Left lung (tissue), 10 donors: ENCODE results near the gene NFRKB. TPM values are rescaled to one million over a fixed set of nuclear protein-coding genes. Genes with fewer than 3 reads are reported as not detected.

Experiments used
- ATAC-seq: fragments of 200-7000 bp; cut with Tn5 transposase; one replicate; pipeline ENCODE4 v1.9.1; 2020; ENCODE audit warnings: moderate library complexity
- DNase-seq, 4 donors: peaks; one replicate each; pipeline ENCODE4 v3.0.0-alpha.2; 2013 to 2020
- H3K27ac ChIP-seq, 2 donors: fragments of 200-600 bp; sonication (generic) in 1 of 2; one replicate each; pipeline versions ENCODE4 v1.5.0 to v1.8.0; 2020 to 2021
- H3K27me3 ChIP-seq, 2 donors: fragments of 200-600 bp; sonication (generic) in 1 of 2; one replicate each; pipeline versions ENCODE4 v1.5.0 to v1.8.0; 2020 to 2021
- H3K36me3 ChIP-seq, 2 donors: fragments of 200-600 bp; sonication (generic) in 1 of 2; one replicate each; pipeline versions ENCODE4 v1.5.0 to v1.8.0; 2020 to 2021
- H3K4me1 ChIP-seq, 2 donors: fragments of 200-600 bp; one replicate each; pipeline ENCODE4 v1.8.0; 2021
- H3K4me3 ChIP-seq, 2 donors: fragments of 200-600 bp; sonication (generic) in 1 of 2; one replicate each; pipeline versions ENCODE4 v1.5.0 to v1.8.0; 2020 to 2021; ENCODE audit warnings: mild to moderate bottlenecking in 1 of 2
- H3K9me3 ChIP-seq, 2 donors: fragments of 200-600 bp; sonication (generic) in 1 of 2; one replicate each; pipeline versions ENCODE4 v1.5.0 to v1.8.0; 2020 to 2021
- intact Hi-C, 2 donors: fragments of 100-400 bp; cut with DNase I; formaldehyde crosslinking; loops; one replicate each; pipeline versions ENCODE4 v1.11.2 to v1.14.2; 2022
- polyA plus RNA-seq, 6 donors: library from polyadenylated mRNA; unstranded; fragments of 120-200 nt; gene quantifications; one replicate each; pipeline ENCODE4 v1.2.1, GENCODE V29; 2013; ENCODE audit not compliant: insufficient read length in 6 of 6
- total RNA-seq, 2 donors: library from RNA; stranded (reverse); fragmentation: NEBNext Ultra II Directional; extraction: Animal tissue kit (Norgen Biotek cat#: 25700); gene quantifications; one replicate each; pipeline ENCODE4 v1.2.1, GENCODE V29; 2021
- TF ChIP-seq, protein P1 (sequence below), 2 donors: fragments of 200-600 bp; sonication (generic) in 1 of 2; IDR thresholded peaks; one replicate each; pipeline versions ENCODE4 v1.5.0 to v1.8.0; 2021; ENCODE audit warnings: antibody characterized with exemption in 2 of 2
- donor health status: DM: no; HTN: yes; CAD: no.
- donor health status: DM: no; HTN: no; CAD: no.

NFRKB gene
- total and polyA plus RNA-seq, 8 donors: 21.5 to 53.3 (median 42.5) TPM

DNA sequence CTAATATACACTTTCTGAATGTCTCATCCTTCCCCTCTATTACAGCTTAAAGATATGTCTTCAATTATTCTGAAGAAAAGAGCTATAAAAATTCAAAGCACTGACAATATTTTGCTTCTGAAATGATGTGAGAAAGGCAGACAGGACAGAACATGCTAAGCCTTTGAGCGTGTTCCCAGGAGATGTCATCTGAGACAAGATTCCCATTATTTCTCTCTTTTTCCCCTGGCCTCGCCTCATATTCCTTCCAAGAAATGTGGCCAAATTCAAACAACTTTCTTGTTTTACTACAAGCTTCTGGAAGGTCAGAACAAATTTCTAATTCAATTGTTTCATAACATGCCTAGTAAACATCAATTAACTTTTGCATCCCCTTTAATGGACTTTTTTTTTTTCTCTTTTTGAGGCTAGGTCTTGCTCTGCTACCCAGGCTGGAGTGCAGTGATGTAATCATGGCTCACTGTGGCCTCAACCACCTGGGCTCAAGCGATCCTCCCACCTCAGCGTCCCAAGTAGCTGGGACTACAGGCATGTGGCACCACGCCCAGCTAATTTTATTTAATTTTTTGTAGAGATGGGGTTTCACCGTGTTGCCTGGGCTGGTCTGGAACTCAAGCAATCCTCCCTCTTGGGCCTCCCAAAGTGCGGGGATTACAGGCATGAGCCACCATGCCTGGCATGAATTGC, 37.1 kb upstream of the NFRKB start:
- Histone ChIP-seq H3K4me3 (no peak overlapping the region), H3K27ac (no peak overlapping the region), H3K4me1 (peaks cover 0 to 22% of the 10 kb centered on the region in 2 donors), H3K27me3 (no peaks in the 10 kb centered on the region), H3K36me3 (peaks cover 0 to 31% of the 10 kb centered on the region in 2 donors), H3K9me3 (no peaks in the 10 kb centered on the region)
- no peak for DNase-seq
- no peak for ATAC-seq
- intact Hi-C loops: no loop called here
- TF ChIP-seq, protein P1, sequence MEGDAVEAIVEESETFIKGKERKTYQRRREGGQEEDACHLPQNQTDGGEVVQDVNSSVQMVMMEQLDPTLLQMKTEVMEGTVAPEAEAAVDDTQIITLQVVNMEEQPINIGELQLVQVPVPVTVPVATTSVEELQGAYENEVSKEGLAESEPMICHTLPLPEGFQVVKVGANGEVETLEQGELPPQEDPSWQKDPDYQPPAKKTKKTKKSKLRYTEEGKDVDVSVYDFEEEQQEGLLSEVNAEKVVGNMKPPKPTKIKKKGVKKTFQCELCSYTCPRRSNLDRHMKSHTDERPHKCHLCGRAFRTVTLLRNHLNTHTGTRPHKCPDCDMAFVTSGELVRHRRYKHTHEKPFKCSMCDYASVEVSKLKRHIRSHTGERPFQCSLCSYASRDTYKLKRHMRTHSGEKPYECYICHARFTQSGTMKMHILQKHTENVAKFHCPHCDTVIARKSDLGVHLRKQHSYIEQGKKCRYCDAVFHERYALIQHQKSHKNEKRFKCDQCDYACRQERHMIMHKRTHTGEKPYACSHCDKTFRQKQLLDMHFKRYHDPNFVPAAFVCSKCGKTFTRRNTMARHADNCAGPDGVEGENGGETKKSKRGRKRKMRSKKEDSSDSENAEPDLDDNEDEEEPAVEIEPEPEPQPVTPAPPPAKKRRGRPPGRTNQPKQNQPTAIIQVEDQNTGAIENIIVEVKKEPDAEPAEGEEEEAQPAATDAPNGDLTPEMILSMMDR (IDR thresholded peaks at IDR 0.05): no peak

DNA sequence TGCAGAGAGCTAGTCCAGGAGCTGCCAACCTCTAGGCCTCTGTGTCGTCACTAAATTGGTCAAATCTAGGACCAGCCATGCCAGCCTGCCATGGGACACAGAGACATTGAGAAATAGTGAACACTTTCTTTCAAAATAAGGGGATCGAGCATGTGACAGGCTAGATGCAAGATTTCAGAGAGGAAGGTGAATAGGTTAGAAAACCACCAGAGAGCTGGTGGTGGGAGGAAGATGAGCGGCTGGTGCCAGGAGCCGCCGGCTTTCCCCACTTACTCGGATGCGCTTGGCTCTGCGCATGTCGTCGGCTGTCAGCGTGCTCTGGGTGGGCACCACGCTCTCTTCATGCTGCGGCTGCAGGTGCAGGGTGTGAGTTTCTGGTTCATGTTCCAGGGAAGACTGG, 35.4 kb upstream of the NFRKB start:
- no peaks in the 10 kb centered on the region for H3K27me3 ChIP-seq
- TF ChIP-seq, protein P1 (IDR thresholded peaks at IDR 0.05): no peak
- intact Hi-C loops: no loop called here
- H3K4me3 ChIP-seq: no peak overlapping the region
- peak overlapping the region in 1 of 2 donors; percentile 37 for H3K27ac ChIP-seq
- peaks cover 0 to 31% of the 10 kb centered on the region in 2 donors for H3K36me3 ChIP-seq
- ATAC-seq (no peak), DNase-seq (no peak)
- H3K9me3 ChIP-seq: no peaks in the 10 kb centered on the region
- H3K4me1 ChIP-seq: peaks cover 0 to 22% of the 10 kb centered on the region in 2 donors

DNA sequence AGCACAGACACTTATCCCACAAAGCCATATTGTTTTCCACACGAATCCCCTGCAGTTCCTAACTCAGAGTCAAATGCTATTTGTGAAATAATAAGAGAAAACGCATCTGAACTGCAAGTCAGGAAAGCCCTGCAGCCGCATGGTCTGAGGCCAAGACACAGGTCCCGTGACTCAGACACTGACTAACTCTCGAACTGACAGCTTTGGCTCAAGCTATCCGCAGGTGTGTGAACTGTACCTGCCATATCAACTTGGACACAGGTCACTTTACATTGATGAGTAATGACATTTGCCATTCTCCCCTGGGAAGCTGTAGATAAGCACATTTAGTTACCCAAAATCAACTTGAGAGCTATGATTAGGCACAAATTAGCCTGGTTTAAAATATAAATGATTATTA, 34.9 kb upstream of the NFRKB start:
- DNase-seq (peak in 1 of 4 donors; percentile 46), ATAC-seq (peak; percentile 22)
- TF ChIP-seq, protein P1 (IDR thresholded peaks at IDR 0.05): no peak
- Histone ChIP-seq H3K4me1 (peaks cover 0 to 22% of the 10 kb centered on the region in 2 donors), H3K36me3 (peaks cover 0 to 31% of the 10 kb centered on the region in 2 donors), H3K4me3 (no peak overlapping the region), H3K9me3 (no peaks in the 10 kb centered on the region), H3K27me3 (no peaks in the 10 kb centered on the region), H3K27ac (peak overlapping the region in 1 of 2 donors; percentile 37)
- intact Hi-C loops: no loop called here

DNA sequence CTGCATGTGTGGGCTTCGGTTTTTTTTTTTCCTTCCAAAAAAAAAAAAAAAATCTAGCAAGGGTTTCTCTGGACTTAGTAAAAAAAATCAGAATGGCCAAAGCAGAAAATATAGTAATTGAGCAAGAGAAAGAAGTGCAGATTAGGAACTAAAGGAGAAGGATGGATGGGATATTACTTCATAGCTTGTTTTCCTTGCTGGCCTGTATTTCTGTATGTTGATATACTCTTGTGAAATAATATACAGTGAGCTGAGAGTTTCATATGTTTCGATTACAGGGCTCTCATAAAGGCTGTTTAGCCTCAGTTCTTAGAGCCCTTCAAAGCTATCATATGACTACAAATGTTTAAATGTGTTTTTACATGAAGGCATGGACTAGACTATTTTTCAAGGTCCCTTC, 34.3 kb upstream of the NFRKB start:
- Histone ChIP-seq H3K27me3 (no peaks in the 10 kb centered on the region), H3K9me3 (no peaks in the 10 kb centered on the region), H3K36me3 (peaks cover 0 to 30% of the 10 kb centered on the region in 2 donors), H3K4me3 (no peak overlapping the region), H3K4me1 (peaks cover 0 to 22% of the 10 kb centered on the region in 2 donors), H3K27ac (peak overlapping the region in 1 of 2 donors; percentile 37)
- DNase-seq (no peak), ATAC-seq (no peak)
- intact Hi-C loops: no loop called here
- TF ChIP-seq, protein P1 (IDR thresholded peaks at IDR 0.05): no peak

DNA sequence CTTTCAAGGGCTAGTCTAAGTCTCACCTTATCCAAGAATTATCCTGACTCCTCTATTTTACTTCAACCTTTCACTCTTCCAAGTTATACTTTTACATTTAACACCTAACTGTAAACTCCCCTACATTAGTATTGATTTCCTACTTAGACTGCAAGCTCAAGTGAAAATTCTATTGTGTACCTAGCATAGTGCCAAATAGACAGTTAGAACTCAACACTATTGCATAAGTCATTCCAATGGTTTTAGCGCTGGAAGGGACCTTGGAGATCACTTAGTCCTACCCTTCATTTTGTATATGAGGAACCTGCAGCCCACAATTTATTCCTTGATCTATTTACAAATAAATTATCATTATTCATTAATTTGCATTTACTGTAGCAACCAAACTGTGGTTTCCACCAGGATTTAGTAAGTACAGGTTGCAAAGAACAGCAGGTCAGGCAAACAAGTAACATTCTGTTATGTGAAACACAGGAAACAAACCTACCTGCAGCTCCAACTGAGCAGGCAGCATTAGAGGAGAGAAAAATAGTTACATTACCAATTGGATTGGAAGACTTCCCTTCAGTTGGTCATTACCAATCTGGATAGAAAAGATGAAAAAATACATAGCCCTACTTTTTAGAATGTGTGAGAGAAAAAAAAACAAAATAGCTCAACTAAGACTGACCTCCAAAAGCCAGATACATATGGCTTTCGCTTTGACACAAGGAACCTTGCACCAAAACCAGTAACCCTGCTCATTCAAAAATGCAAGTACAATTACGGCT, 33.7 kb upstream of the NFRKB start:
- TF ChIP-seq, protein P1 (IDR thresholded peaks at IDR 0.05): no peak

More for the DNA sequence above, 33.7 kb upstream of the NFRKB start:
- DNase-seq (no peak), ATAC-seq (no peak)
- H3K27ac ChIP-seq: no peak overlapping the region
- intact Hi-C loops: no loop called here
- no peaks in the 10 kb centered on the region for H3K9me3 ChIP-seq
- peaks cover 0 to 22% of the 10 kb centered on the region in 2 donors for H3K4me1 ChIP-seq
- H3K4me3 ChIP-seq: no peak overlapping the region
- peaks cover 0 to 29% of the 10 kb centered on the region in 2 donors for H3K36me3 ChIP-seq
- H3K27me3 ChIP-seq: no peaks in the 10 kb centered on the region
